Measurements from ENCODE around the gene CORO1A.
A peak's percentile ranks its signal among the peaks of the same experiment; 100 is the strongest.

The CORO1A gene

GRCh38 chr16:30139583-30140481 is 43.6 kb upstream of the CORO1A start:
- Histone ChIP-seq H4K20me1 (ENCODE audit: insufficient read depth, low read length) (no peaks in the 10 kb centered on the region), H3K4me3 (ENCODE audit: low read length) (no peak overlapping the region), H2AFZ (ENCODE audit: low read length) (0 out of 2 replicates have a peak overlapping the region, but pooled peaks have one; percentile 7), H3K4me2 (ENCODE audit: low read depth, low read length) (no peak overlapping the region), H3K27ac (ENCODE audit: low read length) (no peak overlapping the region), H3K4me1 (ENCODE audit: low read length) (peaks cover 4% of the 10 kb centered on the region; the same call in 1 of the 2 replicates), H3K9me2 (replicated peaks; ENCODE audit: insufficient read depth, low read length) (no peaks in the 10 kb centered on the region), H3K9me3 (replicated peaks; ENCODE audit: insufficient read depth, low read length) (no peaks in the 10 kb centered on the region), H3K79me2 (ENCODE audit: low read length) (no peaks in the 10 kb centered on the region), H3K27me3 (replicated peaks; ENCODE audit: insufficient read depth, low read length) (no peaks in the 10 kb centered on the region), H3K36me3 (replicated peaks; ENCODE audit: insufficient read depth, low read length) (no peaks in the 10 kb centered on the region), H3K9ac (ENCODE audit: low read length) (no peak overlapping the region), H3F3A (ENCODE audit: insufficient read depth, low read length) (no peaks in the 10 kb centered on the region)
- TF ChIP-seq EZH2 (optimal IDR thresholded peaks at IDR 0.05; ENCODE audit: low read depth, low read length) (no peak), EZH2phosphoT487 (IDR thresholded peaks at IDR 0.05; ENCODE audit: low read length) (no peak), CTCF (IDR thresholded peaks at IDR 0.05; ENCODE audit: low read length) (no peak)
- DNase-seq: no peak

- H3K4me2 ChIP-seq (ENCODE audit: low read depth, low read length): no peak overlapping the region
- no peak overlapping the region for H3K4me3 ChIP-seq (ENCODE audit: low read length)
- H3K79me2 ChIP-seq (ENCODE audit: low read length): no peaks in the 10 kb centered on the region
- peaks cover 4% of the 10 kb centered on the region; the same call in 1 of the 2 replicates for H3K4me1 ChIP-seq (ENCODE audit: low read length)
- no peaks in the 10 kb centered on the region for H3K9me2 ChIP-seq (replicated peaks; ENCODE audit: insufficient read depth, low read length)
- no peak overlapping the region for H3K27ac ChIP-seq (ENCODE audit: low read length)
- no peak overlapping the region for H3K9ac ChIP-seq (ENCODE audit: low read length)
- H4K20me1 ChIP-seq (ENCODE audit: insufficient read depth, low read length): no peaks in the 10 kb centered on the region
- H3F3A ChIP-seq (ENCODE audit: insufficient read depth, low read length): no peaks in the 10 kb centered on the region
- peak overlapping the region; percentile 53; the same call in 1 of the 2 replicates for H2AFZ ChIP-seq (ENCODE audit: low read length)
- H3K36me3 ChIP-seq (replicated peaks; ENCODE audit: insufficient read depth, low read length): no peaks in the 10 kb centered on the region
- DNase-seq: no peak
- TF ChIP-seq EZH2 (optimal IDR thresholded peaks at IDR 0.05; ENCODE audit: low read depth, low read length) (no peak), CTCF (IDR thresholded peaks at IDR 0.05; ENCODE audit: low read length) (no peak)
- no peaks in the 10 kb centered on the region for H3K9me3 ChIP-seq (replicated peaks; ENCODE audit: insufficient read depth, low read length)
- no peaks in the 10 kb centered on the region for H3K27me3 ChIP-seq (replicated peaks; ENCODE audit: insufficient read depth, low read length)
Measured at GRCh38 chr16:30141750-30142149, 41.7 kb upstream of the CORO1A start.

- DNase-seq: peak; percentile 56
Measured at GRCh38 chr16:30142672-30143346, 40.6 kb upstream of the CORO1A start.

More at GRCh38 chr16:30142672-30143346, 40.6 kb upstream of the CORO1A start:
- no peaks in the 10 kb centered on the region for H4K20me1 ChIP-seq (ENCODE audit: insufficient read depth, low read length)
- H3K9me2 ChIP-seq (replicated peaks; ENCODE audit: insufficient read depth, low read length): no peaks in the 10 kb centered on the region
- H3K4me1 ChIP-seq (ENCODE audit: low read length): peaks cover 4% of the 10 kb centered on the region; the same call in 1 of the 2 replicates
- H3K79me2 ChIP-seq (ENCODE audit: low read length): no peaks in the 10 kb centered on the region
- no peaks in the 10 kb centered on the region for H3F3A ChIP-seq (ENCODE audit: insufficient read depth, low read length)
- H3K27ac ChIP-seq (ENCODE audit: low read length): no peak overlapping the region
- H2AFZ ChIP-seq (ENCODE audit: low read length): no peak overlapping the region
- H3K36me3 ChIP-seq (replicated peaks; ENCODE audit: insufficient read depth, low read length): no peaks in the 10 kb centered on the region
- no peaks in the 10 kb centered on the region for H3K9me3 ChIP-seq (replicated peaks; ENCODE audit: insufficient read depth, low read length)
- H3K9ac ChIP-seq (ENCODE audit: low read length): no peak overlapping the region
- H3K4me2 ChIP-seq (ENCODE audit: low read depth, low read length): no peak overlapping the region
- H3K27me3 ChIP-seq (replicated peaks; ENCODE audit: insufficient read depth, low read length): no peaks in the 10 kb centered on the region
- H3K4me3 ChIP-seq (ENCODE audit: low read length): no peak overlapping the region
- TF ChIP-seq EZH2 (optimal IDR thresholded peaks at IDR 0.05; ENCODE audit: low read depth, low read length) (no peak), CTCF (IDR thresholded peaks at IDR 0.05; ENCODE audit: low read length) (peak; percentile 60)

Data from MM.1S (cell line).